Endothelial cell of hepatic sinusoid (primary cell): ENCODE measurements around the gene HTT-AS.

Experiments
- in situ Hi-C: cut with HindIII; loops from 2 replicates; pipeline ENCODE4 v1.10.0; 2017; ENCODE audit warnings: low sequenced_read_pairs

HTT-AS gene

GRCh38 chr4:3031357-3032082, 42.8 kb downstream of the HTT-AS start:
- in situ Hi-C loops = loop anchor here (5.0 kb wide), 1 partner anchor 39 kb away; no protein-coding TSS in a partner anchor

- in situ Hi-C loops = loop anchor here (5.0 kb wide), 1 partner anchor 38 kb away; no protein-coding TSS in a partner anchor
Measured at GRCh38 chr4:3030566-3031356, 43.6 kb downstream of the HTT-AS start.

GRCh38 chr4:3029464-3029863, 44.9 kb downstream of the HTT-AS start:
- in situ Hi-C loops = no loop called here

- in situ Hi-C loops = no loop called here
Measured at GRCh38 chr4:3026540-3026939, 47.8 kb downstream of the HTT-AS start.

- in situ Hi-C loops = no loop called here
Measured at GRCh38 chr4:3025881-3026280, 48.5 kb downstream of the HTT-AS start.

GRCh38 chr4:3022651-3023050, 51.7 kb downstream of the HTT-AS start:
- in situ Hi-C loops = no loop called here

- in situ Hi-C loops = no loop called here
Measured at GRCh38 chr4:3022112-3022511, 52.2 kb downstream of the HTT-AS start.

- in situ Hi-C loops = no loop called here
Measured at GRCh38 chr4:3021627-3022026, 52.7 kb downstream of the HTT-AS start.

- in situ Hi-C loops = no loop called here
Measured at GRCh38 chr4:3021127-3021526, 53.2 kb downstream of the HTT-AS start.

- in situ Hi-C loops = no loop called here
Measured at GRCh38 chr4:3019145-3019846, 55.0 kb downstream of the HTT-AS start.

GRCh38 chr4:3017504-3017903, 56.8 kb downstream of the HTT-AS start:
- in situ Hi-C loops = no loop called here

- in situ Hi-C loops = no loop called here
Measured at GRCh38 chr4:3016961-3017360, 57.4 kb downstream of the HTT-AS start.

- in situ Hi-C loops = no loop called here
Measured at GRCh38 chr4:3013839-3014350, 60.4 kb downstream of the HTT-AS start.
